HG02970 (cell line): ENCODE measurements around the gene FUT8.
"Not testable (repeated sequence)": the region's sequence is repeated elsewhere in the genome, so short reads cannot be mapped to it uniquely, and the experiment has no call there.

Source experiments
- ATAC-seq: cut with Tn5 transposase; IDR thresholded peaks from one replicate; pipeline ENCODE4 v1.9.1; 2021; ENCODE audit warnings: mild to moderate bottlenecking, moderate library complexity, moderate number of reproducible peaks; ENCODE audit not compliant: unreplicated experiment, low FRiP score

The FUT8 gene

GRCh38 chr14:65414961-65415589, 2.5 kb downstream of the FUT8 start:
- ATAC-seq, result no peak

GRCh38 chr14:65415613-65416012, 3.1 kb downstream of the FUT8 start:
- no peak for ATAC-seq

- ATAC-seq, result no peak
Observed at GRCh38 chr14:65419593-65420252, 7.2 kb downstream of the FUT8 start.

- ATAC-seq, result no peak
Observed at GRCh38 chr14:65421201-65421981, 8.9 kb downstream of the FUT8 start.

GRCh38 chr14:65422088-65422834, 9.7 kb downstream of the FUT8 start:
- ATAC-seq, result no peak

- no peak for ATAC-seq
Observed at GRCh38 chr14:65423982-65424381, 11.5 kb downstream of the FUT8 start.

GRCh38 chr14:65424531-65424930, 12.0 kb downstream of the FUT8 start:
- no peak for ATAC-seq

GRCh38 chr14:65425885-65426284, 13.4 kb downstream of the FUT8 start:
- no peak for ATAC-seq

- not testable (repeated sequence) for ATAC-seq
Observed at GRCh38 chr14:65426902-65427301, 14.4 kb downstream of the FUT8 start.

- no peak for ATAC-seq
Observed at GRCh38 chr14:65428691-65429090, 16.2 kb downstream of the FUT8 start.

GRCh38 chr14:65429757-65430156, 17.2 kb downstream of the FUT8 start:
- no peak for ATAC-seq

GRCh38 chr14:65431245-65431644, 18.7 kb downstream of the FUT8 start:
- ATAC-seq, result no peak

GRCh38 chr14:65431951-65432350, 19.4 kb downstream of the FUT8 start:
- no peak for ATAC-seq

- no peak for ATAC-seq
Observed at GRCh38 chr14:65432361-65432948, 19.9 kb downstream of the FUT8 start.

GRCh38 chr14:65433157-65433556, 20.6 kb downstream of the FUT8 start:
- no peak for ATAC-seq

- ATAC-seq, result no peak
Observed at GRCh38 chr14:65433646-65434045, 21.1 kb downstream of the FUT8 start.

GRCh38 chr14:65434216-65434850, 21.8 kb downstream of the FUT8 start:
- ATAC-seq, result no peak

GRCh38 chr14:65438266-65438933, 25.9 kb downstream of the FUT8 start:
- ATAC-seq, result no peak

GRCh38 chr14:65439117-65439516, 26.6 kb downstream of the FUT8 start:
- ATAC-seq, result no peak
